GM10266 (cell line): ENCODE data around the gene CAPN14.

Experiments used
- DNase-seq: peaks from one replicate; pipeline ENCODE4 v3.0.0; 2012; ENCODE audit errors: extremely low spot score
- TF ChIP-seq, protein P1 (sequence below): IDR thresholded peaks from 2 replicates; pipeline ENCODE4 v1.5.1; 2012; ENCODE audit warnings: mild to moderate bottlenecking, low read depth; ENCODE audit not compliant: control insufficient read depth, insufficient read depth; ENCODE audit errors: missing control alignments

Gene CAPN14

DNA sequence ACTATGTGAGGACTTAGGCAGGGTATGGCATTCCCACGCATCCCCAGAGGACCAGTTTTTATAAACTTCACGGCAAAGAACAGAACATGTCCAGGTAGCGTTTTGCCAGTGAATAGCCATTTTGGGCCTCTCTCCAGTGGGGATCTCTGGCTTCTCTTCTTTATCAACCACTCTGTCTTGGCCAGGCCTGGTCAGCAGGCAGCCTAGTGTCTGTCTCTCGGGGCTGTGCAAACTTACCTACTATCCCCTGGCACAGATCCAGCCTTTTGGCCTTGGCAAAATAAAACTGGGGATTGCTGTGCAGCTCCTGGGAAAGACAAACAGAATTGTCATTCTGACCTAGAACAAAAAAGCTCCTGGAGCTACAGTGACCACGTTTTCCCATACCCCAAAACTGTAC, 14.5 kb downstream of the CAPN14 start:
- DNase-seq, result no peak
- TF ChIP-seq, protein P1, sequence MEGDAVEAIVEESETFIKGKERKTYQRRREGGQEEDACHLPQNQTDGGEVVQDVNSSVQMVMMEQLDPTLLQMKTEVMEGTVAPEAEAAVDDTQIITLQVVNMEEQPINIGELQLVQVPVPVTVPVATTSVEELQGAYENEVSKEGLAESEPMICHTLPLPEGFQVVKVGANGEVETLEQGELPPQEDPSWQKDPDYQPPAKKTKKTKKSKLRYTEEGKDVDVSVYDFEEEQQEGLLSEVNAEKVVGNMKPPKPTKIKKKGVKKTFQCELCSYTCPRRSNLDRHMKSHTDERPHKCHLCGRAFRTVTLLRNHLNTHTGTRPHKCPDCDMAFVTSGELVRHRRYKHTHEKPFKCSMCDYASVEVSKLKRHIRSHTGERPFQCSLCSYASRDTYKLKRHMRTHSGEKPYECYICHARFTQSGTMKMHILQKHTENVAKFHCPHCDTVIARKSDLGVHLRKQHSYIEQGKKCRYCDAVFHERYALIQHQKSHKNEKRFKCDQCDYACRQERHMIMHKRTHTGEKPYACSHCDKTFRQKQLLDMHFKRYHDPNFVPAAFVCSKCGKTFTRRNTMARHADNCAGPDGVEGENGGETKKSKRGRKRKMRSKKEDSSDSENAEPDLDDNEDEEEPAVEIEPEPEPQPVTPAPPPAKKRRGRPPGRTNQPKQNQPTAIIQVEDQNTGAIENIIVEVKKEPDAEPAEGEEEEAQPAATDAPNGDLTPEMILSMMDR, result no peak

DNA sequence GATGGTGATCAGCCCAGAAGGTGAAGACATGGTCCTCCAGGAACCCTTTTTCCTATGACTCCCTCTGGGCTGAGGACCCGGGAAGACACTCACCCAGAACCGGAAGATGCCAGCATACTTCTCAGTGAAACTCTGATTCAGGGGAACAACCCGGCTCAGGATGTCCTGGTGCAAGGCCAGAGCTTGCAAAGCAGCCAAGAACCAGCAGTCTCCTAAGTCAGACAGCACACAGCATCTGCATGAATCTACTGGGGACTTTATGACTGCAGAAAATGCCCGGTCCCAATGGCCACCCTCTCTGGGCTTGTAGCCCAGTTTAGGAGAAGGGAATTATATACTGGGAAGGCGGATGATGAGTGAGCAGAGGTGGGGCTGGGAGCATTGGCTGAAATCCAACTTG, 15.3 kb downstream of the CAPN14 start:
- DNase-seq, result no peak

DNA sequence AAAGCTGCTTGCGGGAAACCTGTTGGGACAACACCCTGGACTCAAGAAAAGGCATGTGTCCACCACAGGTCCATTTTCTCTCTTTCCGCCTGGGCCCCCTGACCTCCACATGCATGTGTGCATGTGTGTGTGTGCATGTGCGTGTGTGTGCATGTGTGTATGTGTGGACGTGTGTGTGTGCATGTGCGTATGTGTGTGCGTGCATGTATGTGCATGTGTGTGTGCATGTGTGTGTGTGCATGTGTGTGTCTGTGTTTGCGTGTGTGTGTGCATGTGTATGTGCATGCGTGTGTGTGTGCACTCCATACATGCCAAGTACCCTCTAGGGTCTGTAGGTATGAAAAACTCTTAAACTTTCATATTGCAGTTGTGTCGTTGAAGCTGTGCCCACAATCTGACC, 16.3 kb downstream of the CAPN14 start:
- DNase-seq, result no peak
- TF ChIP-seq, protein P1, result no peak

More for the DNA sequence above, 15.3 kb downstream of the CAPN14 start:
- TF ChIP-seq, protein P1, result no peak

DNA sequence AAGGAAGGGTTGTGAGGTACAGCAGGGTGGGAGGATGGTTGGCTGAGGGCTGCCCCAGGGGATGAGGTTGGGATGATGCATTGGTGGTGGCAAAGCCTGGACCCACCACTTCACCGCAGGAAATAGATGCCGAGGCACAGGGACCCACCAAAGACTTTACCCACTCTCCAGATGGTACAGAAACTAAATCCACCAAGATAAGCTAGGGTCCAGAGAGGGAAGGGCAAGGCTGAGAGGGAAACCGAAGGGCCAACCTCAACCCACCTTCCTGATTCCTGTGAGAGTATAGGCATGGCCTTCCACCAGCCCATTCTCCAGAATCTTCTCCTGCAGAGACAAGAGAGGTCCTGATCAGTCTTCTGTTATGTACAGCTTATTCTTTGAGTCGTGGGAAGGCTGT, 18.1 kb downstream of the CAPN14 start:
- TF ChIP-seq, protein P1, result no peak
- no peak for DNase-seq

DNA sequence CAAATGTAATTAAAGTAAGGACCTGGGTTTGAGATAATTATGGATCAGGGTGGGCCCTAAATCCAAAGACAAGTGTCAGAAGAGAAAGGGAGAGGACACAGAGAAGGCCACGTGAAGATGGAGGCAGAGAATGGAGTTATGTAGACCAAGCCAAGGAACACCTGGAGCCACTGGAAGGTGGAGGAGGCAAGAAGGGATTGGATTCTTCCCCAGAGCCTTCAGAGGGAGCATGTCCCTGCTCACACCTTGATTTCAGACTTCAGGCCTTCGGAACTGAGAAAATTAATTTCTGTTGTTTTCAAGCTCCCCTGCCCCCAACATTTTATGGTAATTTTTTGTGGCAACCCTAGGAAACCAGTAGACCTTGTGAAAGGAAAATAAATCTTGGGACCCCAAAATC, 19.6 kb downstream of the CAPN14 start:
- DNase-seq, result no peak
- TF ChIP-seq, protein P1, result no peak

DNA sequence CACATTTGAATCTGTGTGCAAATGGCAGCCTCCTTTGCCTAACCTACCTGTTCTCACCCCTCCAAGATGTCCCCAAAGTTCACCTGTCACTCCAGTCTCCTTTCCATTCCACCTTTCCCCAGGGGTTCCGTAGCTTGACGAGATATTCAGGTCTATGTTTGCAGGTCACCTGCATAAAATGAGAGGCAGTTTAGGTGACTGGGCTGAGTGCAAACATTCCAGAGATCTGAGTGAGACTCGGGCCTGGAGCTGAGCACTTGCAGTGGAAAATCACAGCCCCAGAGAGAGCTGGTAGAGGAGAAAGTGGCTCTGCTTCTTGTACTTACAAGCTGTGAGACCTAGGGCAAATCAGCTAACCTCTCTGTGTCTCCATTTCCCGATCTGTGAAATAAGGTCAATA, 20.1 kb downstream of the CAPN14 start:
- no peak for DNase-seq
- TF ChIP-seq, protein P1, result no peak

DNA sequence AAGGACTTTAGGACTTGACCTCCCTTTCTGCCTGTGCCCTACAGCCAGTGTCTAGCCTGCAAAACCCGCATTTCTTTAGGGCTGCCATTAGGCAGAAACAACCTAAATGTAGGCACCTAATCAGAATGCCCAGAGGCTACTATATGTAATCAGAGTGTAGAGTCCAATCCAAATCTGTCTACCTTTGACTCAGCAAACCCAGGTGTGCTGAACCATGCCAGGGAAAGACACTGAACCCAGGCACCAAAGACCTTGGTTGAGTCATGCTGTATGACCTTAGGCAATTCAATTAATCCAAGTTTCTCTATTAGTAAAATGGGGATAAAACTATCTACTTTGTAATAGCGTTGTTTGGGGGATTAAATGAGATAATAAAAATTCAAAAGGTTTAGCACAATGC, 20.7 kb downstream of the CAPN14 start:
- DNase-seq, result no peak
- TF ChIP-seq, protein P1, result no peak

DNA sequence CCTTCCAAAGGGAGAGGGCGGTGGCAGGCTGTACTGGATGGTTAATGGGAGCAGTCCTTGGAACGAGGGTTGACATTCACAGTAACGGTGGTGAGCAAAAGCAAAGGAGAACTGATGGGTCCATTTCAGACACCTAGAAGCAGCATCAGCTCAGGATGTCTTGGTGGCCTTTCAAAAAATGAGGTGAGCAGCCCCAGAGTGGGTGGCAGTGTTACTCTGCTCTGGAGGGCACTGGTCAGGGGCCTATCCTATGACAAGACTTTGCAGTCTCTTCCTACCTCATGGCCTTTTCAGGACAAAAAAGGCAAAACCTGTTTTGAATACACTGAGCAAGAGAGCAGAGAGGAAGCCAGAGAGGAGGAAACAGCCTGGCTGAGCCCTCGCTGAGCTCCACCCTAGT, 23.5 kb downstream of the CAPN14 start:
- TF ChIP-seq, protein P1, result no peak

More for the DNA sequence above, 23.5 kb downstream of the CAPN14 start:
- DNase-seq, result no peak
